Sigmoid colon (tissue), 4 donors: ENCODE data around the gene PAPPA.

Experiments
- EP300 ChIP-seq, 4 donors: sonication (generic); formaldehyde crosslinking; IDR thresholded peaks; one replicate each; pipeline ENCODE4 v1.6.1; 2017; ENCODE audit warnings: antibody characterized with exemption in 4 of 4
- POLR2A ChIP-seq, 2 donors: fragments of 450-650 bp; IDR thresholded peaks; one replicate each; pipeline ENCODE4 v1.6.1; 2016; ENCODE audit warnings: antibody characterized with exemption in 2 of 2, mild to moderate bottlenecking in 2 of 2, moderate library complexity in 2 of 2
- TF ChIP-seq, protein P1 (sequence below), 4 experiments: fragments of 450-650 bp in 3 of 4; fragments of 200-600 bp in 1 of 4; IDR thresholded peaks; one replicate each; pipeline ENCODE4 v1.5.1; 2016 to 2019; ENCODE audit warnings: antibody characterized with exemption in 4 of 4, mild to moderate bottlenecking in 3 of 4, moderate library complexity in 2 of 4

GRCh38 chr9:116451500-116452115 is 298.0 kb downstream of the PAPPA start:
- TF ChIP-seq EP300 (IDR thresholded peaks at IDR 0.05): no peak
- TF ChIP-seq, protein P1, sequence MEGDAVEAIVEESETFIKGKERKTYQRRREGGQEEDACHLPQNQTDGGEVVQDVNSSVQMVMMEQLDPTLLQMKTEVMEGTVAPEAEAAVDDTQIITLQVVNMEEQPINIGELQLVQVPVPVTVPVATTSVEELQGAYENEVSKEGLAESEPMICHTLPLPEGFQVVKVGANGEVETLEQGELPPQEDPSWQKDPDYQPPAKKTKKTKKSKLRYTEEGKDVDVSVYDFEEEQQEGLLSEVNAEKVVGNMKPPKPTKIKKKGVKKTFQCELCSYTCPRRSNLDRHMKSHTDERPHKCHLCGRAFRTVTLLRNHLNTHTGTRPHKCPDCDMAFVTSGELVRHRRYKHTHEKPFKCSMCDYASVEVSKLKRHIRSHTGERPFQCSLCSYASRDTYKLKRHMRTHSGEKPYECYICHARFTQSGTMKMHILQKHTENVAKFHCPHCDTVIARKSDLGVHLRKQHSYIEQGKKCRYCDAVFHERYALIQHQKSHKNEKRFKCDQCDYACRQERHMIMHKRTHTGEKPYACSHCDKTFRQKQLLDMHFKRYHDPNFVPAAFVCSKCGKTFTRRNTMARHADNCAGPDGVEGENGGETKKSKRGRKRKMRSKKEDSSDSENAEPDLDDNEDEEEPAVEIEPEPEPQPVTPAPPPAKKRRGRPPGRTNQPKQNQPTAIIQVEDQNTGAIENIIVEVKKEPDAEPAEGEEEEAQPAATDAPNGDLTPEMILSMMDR (IDR thresholded peaks at IDR 0.05): no peak
- TF ChIP-seq POLR2A (IDR thresholded peaks at IDR 0.05): no peak
